ENCODE measurements around the gene NUTM1.
"Not testable (repeated sequence)": the region's sequence is repeated elsewhere in the genome, so short reads cannot be mapped to it uniquely, and the experiment has no call there.

Gene NUTM1

GRCh38 chr15:34376856-34377255 is 33.7 kb downstream of the NUTM1 start:
- Histone ChIP-seq H4K20me1 (ENCODE audit: insufficient read depth) (no peaks in the 10 kb centered on the region), H3K27me3 (ENCODE audit: insufficient read depth, low read depth) (no peaks in the 10 kb centered on the region), H3K79me2 (ENCODE audit: insufficient read depth, low read depth) (no peaks in the 10 kb centered on the region), H3K27ac (no peak overlapping the region), H3K36me3 (ENCODE audit: insufficient read depth) (no peaks in the 10 kb centered on the region), H3K9ac (no peak overlapping the region), H3K4me3 (IDR thresholded peaks at IDR 0.05; ENCODE audit: insufficient read depth, low read depth, low read length) (no peak overlapping the region), H2AFZ (ENCODE audit: low read depth) (no peak overlapping the region), H3K4me2 (no peak overlapping the region), H3K4me1 (ENCODE audit: low read depth, poor library complexity, severe bottlenecking) (no peaks in the 10 kb centered on the region)
- TF ChIP-seq CTCF (conservative IDR thresholded peaks at IDR 0.05; ENCODE audit: low read depth, low read length) = no peak

GRCh38 chr15:34380491-34380890 is 37.4 kb downstream of the NUTM1 start:
- not testable (repeated sequence) for H3K9ac ChIP-seq; H3K27me3 ChIP-seq (ENCODE audit: insufficient read depth, low read depth); H3K36me3 ChIP-seq (ENCODE audit: insufficient read depth); H3K4me2 ChIP-seq; H2AFZ ChIP-seq (ENCODE audit: low read depth); H3K79me2 ChIP-seq (ENCODE audit: insufficient read depth, low read depth); H3K4me3 ChIP-seq (IDR thresholded peaks at IDR 0.05; ENCODE audit: insufficient read depth, low read depth, low read length); H4K20me1 ChIP-seq (ENCODE audit: insufficient read depth); H3K27ac ChIP-seq; H3K4me1 ChIP-seq (ENCODE audit: low read depth, poor library complexity, severe bottlenecking)

GRCh38 chr15:34381829-34382521 is 38.9 kb downstream of the NUTM1 start:
- H3K4me1 ChIP-seq (ENCODE audit: low read depth, poor library complexity, severe bottlenecking); H3K4me3 ChIP-seq (IDR thresholded peaks at IDR 0.05; ENCODE audit: insufficient read depth, low read depth, low read length); H3K36me3 ChIP-seq (ENCODE audit: insufficient read depth); H3K27me3 ChIP-seq (ENCODE audit: insufficient read depth, low read depth); H3K79me2 ChIP-seq (ENCODE audit: insufficient read depth, low read depth); H3K9ac ChIP-seq; H3K4me2 ChIP-seq; H3K27ac ChIP-seq; H2AFZ ChIP-seq (ENCODE audit: low read depth); H4K20me1 ChIP-seq (ENCODE audit: insufficient read depth): not testable (repeated sequence)

GRCh38 chr15:34389594-34390086 is 46.5 kb downstream of the NUTM1 start:
- not testable (repeated sequence) for H3K27me3 ChIP-seq (ENCODE audit: insufficient read depth, low read depth)

GRCh38 chr15:34392981-34393380 is 49.9 kb downstream of the NUTM1 start:
- not testable (repeated sequence) for H3K27ac ChIP-seq; H3K4me3 ChIP-seq (IDR thresholded peaks at IDR 0.05; ENCODE audit: insufficient read depth, low read depth, low read length); H4K20me1 ChIP-seq (ENCODE audit: insufficient read depth); H3K36me3 ChIP-seq (ENCODE audit: insufficient read depth); H3K4me2 ChIP-seq; H3K27me3 ChIP-seq (ENCODE audit: insufficient read depth, low read depth); H3K4me1 ChIP-seq (ENCODE audit: low read depth, poor library complexity, severe bottlenecking); H3K9ac ChIP-seq; H3K79me2 ChIP-seq (ENCODE audit: insufficient read depth, low read depth); H2AFZ ChIP-seq (ENCODE audit: low read depth)

More at GRCh38 chr15:34389594-34390086, 46.5 kb downstream of the NUTM1 start:
- H3K9ac ChIP-seq; H3K36me3 ChIP-seq (ENCODE audit: insufficient read depth); H3K4me2 ChIP-seq; H3K4me1 ChIP-seq (ENCODE audit: low read depth, poor library complexity, severe bottlenecking); H3K27ac ChIP-seq; H3K79me2 ChIP-seq (ENCODE audit: insufficient read depth, low read depth); H2AFZ ChIP-seq (ENCODE audit: low read depth); H4K20me1 ChIP-seq (ENCODE audit: insufficient read depth); H3K4me3 ChIP-seq (IDR thresholded peaks at IDR 0.05; ENCODE audit: insufficient read depth, low read depth, low read length): not testable (repeated sequence)

- not testable (repeated sequence) for H3K9ac ChIP-seq; H3K4me3 ChIP-seq (IDR thresholded peaks at IDR 0.05; ENCODE audit: insufficient read depth, low read depth, low read length); H2AFZ ChIP-seq (ENCODE audit: low read depth); H3K4me1 ChIP-seq (ENCODE audit: low read depth, poor library complexity, severe bottlenecking); H3K27me3 ChIP-seq (ENCODE audit: insufficient read depth, low read depth); H4K20me1 ChIP-seq (ENCODE audit: insufficient read depth); H3K79me2 ChIP-seq (ENCODE audit: insufficient read depth, low read depth); H3K27ac ChIP-seq; H3K36me3 ChIP-seq (ENCODE audit: insufficient read depth); H3K4me2 ChIP-seq
These were observed 54.6 kb downstream of the NUTM1 start for GRCh38 chr15:34397637-34398259.

GRCh38 chr15:34403160-34403598 is 60.1 kb downstream of the NUTM1 start:
- not testable (repeated sequence) for H3K4me3 ChIP-seq (IDR thresholded peaks at IDR 0.05; ENCODE audit: insufficient read depth, low read depth, low read length); H3K4me1 ChIP-seq (ENCODE audit: low read depth, poor library complexity, severe bottlenecking)

GRCh38 chr15:34403899-34404298 is 60.8 kb downstream of the NUTM1 start:
- H3K4me1 ChIP-seq (ENCODE audit: low read depth, poor library complexity, severe bottlenecking); H4K20me1 ChIP-seq (ENCODE audit: insufficient read depth); H3K27ac ChIP-seq; H2AFZ ChIP-seq (ENCODE audit: low read depth); H3K9ac ChIP-seq; H3K4me3 ChIP-seq (IDR thresholded peaks at IDR 0.05; ENCODE audit: insufficient read depth, low read depth, low read length); H3K27me3 ChIP-seq (ENCODE audit: insufficient read depth, low read depth); H3K4me2 ChIP-seq; H3K36me3 ChIP-seq (ENCODE audit: insufficient read depth); H3K79me2 ChIP-seq (ENCODE audit: insufficient read depth, low read depth): not testable (repeated sequence)

More at GRCh38 chr15:34403160-34403598, 60.1 kb downstream of the NUTM1 start:
- H3K36me3 ChIP-seq (ENCODE audit: insufficient read depth); H3K27me3 ChIP-seq (ENCODE audit: insufficient read depth, low read depth); H3K9ac ChIP-seq; H3K79me2 ChIP-seq (ENCODE audit: insufficient read depth, low read depth); H3K4me2 ChIP-seq; H3K27ac ChIP-seq; H2AFZ ChIP-seq (ENCODE audit: low read depth); H4K20me1 ChIP-seq (ENCODE audit: insufficient read depth): not testable (repeated sequence)

All from KMS-11 (cell line).